Activated CD8-positive, alpha-beta memory T cell treated with anti-CD3 and anti-CD28 coated beads, Interleukin-2, amount 50 U/mL, for 1 hour (primary cell): Measurements from ENCODE around the gene DHX30.
"Not testable (repeated sequence)": the region's sequence is repeated elsewhere in the genome, so short reads cannot be mapped to it uniquely, and the experiment has no call there.

ENCODE experiments used
- DNase-seq: peaks from one replicate; pipeline ENCODE4 v3.0.0-alpha.2; 2020; ENCODE audit errors: extremely low read depth

DHX30 gene

GRCh38 chr3:47803480-47804025 is 615 bp downstream of the DHX30 start:
- no peak for DNase-seq

DNA sequence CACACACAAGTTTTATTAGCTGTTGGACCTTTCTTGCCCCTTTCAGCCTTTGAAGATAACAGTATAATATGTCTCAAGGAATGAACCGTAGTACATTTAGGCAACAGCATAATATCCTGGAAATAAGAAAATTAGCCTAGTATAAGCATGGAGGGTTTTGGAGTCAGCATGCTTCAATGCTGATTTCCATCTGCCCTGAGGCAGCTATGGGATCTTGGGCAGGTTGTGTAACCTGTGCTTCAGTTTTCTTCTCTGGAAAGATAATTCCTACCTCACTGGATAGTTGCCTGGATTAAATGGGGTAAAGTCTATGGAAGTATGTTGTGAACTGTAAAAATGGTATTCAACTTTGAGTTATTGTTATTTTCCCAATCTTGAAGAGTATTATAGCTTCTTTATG is 1.6 kb downstream of the DHX30 start:
- no peak for DNase-seq

- no peak for DNase-seq
Measured at GRCh38 chr3:47813551-47814177, 10.7 kb downstream of the DHX30 start.

DNA sequence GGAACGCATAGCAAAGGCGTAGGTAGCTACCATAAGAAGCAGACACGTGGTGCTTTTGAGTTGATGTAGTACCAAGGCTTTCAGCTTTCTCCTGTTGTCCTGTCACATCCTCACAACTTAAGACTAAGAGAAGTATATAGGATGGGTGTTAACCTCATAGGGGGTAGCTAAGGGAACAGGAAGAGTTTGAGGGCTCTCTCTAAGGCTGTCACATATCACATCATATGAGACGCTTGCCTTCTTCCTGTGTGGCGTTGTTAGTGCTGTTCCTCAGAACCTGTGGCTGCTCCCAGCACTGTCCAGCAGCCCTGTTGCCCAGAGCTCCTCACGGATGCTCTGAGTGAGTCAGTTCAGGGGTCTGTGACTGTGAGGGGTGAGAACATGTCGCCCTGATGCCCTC is 14.7 kb downstream of the DHX30 start:
- no peak for DNase-seq

GRCh38 chr3:47824541-47825473 is 21.9 kb downstream of the DHX30 start:
- DNase-seq = no peak

GRCh38 chr3:47825590-47825989 is 22.7 kb downstream of the DHX30 start:
- DNase-seq = no peak

GRCh38 chr3:47829482-47829881 is 26.5 kb downstream of the DHX30 start:
- DNase-seq = not testable (repeated sequence)

DNA sequence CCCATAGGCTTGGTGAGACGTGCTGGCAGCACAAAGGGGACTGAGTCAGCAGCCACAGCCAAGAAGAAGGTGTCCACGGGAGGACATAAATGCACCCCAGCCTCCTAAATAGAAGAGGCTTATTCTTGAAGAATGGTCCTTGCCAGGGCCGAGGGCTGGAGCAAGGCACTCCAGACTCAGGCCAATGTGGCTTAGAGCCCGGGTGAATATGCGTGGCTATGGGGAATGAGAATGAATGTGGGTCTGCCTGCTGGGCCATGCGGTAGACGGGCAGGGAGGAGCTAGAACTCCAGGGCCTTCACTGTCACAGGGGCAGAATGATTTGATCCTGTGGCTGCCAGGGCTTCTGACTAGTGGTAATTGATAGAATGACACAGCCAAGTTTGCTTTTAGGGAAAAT is 34.0 kb downstream of the DHX30 start:
- no peak for DNase-seq

GRCh38 chr3:47838503-47838902 is 35.6 kb downstream of the DHX30 start:
- no peak for DNase-seq

DNA sequence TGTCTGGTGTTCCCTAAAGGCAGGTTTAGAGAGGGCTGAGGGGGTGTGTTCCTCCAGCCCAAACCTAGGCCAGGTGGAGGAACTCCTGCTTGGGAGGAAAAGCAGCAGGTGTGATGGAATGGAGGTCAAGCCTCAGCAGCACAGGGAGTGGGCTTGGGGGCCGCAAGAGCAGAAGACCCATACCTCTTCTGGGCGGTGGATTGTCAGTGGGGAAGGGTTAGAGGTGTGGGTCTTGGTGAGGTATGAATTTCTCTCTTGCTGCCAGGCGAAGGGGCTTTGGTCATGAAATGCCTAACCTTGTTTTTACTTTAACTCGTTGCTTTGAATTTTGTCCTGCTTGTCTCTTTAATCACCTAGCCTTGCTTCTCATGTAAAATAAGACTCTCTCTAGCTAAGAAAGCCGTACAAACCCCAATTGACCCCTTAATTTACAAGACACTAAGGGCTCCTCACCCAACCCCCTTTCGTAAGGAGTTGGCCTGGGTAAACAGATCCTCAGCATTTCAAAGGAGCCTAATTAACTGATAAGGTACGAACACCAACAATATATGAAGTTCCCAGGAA is 38.9 kb downstream of the DHX30 start:
- no peak for DNase-seq

- DNase-seq = no peak
Measured at GRCh38 chr3:47846186-47846879, 43.4 kb downstream of the DHX30 start.

DNA sequence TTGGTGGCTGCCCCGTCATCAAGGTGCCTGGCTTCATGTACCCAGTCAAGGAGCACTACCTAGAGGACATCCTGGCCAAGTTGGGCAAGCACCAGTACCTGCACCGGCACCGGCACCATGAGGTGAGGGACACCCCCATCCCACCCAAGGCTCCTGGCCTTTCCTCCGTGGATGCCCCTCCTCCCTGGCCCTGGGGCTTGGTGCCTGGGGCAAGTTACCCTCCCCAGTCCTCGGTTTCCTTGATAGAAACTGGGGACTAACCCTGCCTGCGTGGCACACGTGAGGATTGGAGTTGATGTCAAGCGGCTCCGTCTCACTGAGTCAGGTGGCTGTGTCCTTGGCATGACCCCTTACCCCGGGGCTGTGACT is 43.9 kb downstream of the DHX30 start:
- no peak for DNase-seq

GRCh38 chr3:47847260-47847659 is 44.3 kb downstream of the DHX30 start:
- no peak for DNase-seq

- no peak for DNase-seq
Measured at GRCh38 chr3:47847801-47848518, 45.0 kb downstream of the DHX30 start.

DNA sequence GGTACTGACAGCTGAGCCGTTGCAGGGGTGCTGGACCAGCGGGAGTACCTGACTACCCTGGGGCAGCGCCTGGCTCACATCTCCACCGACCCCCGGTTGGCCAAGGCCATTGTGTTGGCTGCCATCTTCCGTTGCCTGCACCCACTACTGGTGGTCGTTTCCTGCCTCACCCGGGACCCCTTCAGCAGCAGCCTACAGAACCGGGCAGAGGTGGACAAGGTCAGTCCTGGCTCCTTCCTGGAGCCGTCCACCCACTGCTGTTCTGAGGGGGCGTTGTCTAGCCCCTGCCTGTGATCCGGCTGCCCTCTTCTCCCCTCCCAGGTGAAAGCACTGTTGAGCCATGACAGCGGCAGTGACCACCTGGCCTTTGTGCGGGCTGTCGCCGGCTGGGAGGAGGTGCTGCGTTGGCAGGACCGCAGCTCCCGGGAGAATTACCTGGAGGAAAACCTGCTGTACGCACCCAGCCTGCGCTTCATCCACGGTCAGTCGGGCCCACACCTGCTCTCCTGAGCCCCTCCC is 45.7 kb downstream of the DHX30 start:
- DNase-seq = no peak

- no peak for DNase-seq
Measured at GRCh38 chr3:47849186-47849698, 46.3 kb downstream of the DHX30 start.

DNA sequence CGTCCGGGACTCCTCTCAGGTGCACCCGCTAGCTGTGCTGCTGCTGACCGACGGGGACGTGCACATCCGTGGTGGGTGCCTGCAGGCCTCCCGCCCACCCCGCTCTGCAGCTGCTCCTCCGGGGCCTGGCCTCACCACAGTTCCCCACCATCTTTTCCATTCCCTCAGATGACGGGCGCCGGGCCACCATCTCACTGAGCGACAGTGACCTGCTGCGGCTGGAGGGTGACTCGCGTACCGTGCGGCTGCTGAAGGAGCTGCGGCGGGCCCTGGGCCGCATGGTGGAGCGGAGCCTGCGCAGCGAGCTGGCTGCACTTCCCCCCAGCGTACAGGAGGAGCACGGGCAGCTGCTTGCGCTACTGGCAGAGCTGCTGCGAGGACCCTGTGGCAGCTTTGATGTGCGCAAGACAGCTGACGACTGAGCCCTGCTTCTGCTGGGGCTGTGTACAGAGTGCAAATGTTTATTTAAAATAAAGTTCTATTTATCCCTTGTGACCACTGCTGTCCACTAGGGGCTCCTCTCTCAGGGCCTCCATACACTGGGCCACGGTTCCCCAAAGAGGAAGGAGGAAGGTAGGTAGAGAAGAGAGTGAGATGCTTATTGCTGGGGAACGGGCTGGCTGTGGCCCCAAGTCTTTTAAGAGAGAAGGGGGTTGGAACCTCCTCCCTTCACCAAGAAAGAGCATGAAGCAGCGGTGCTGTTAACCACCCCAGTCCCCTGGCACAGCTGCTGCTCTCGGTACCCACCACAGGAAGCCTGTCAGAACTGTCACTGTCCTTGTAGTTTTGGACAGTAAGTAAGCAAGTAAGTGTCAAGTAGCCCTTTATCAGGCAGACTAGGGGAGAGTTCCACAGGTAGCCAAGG is 47.0 kb downstream of the DHX30 start:
- DNase-seq = no peak

- no peak for DNase-seq
Measured at GRCh38 chr3:47850564-47851410, 47.8 kb downstream of the DHX30 start.
